HEK293T (cell line): ENCODE measurements around the gene PCBP3.

Experiments used
- CTCF ChIA-PET: fragments of 350-600 bp; formaldehyde crosslinking; extraction: SDS; loops from one replicate; lab custom pipeline; 2021; ENCODE audit warnings: antibody characterized with exemption, inconsistent platforms; lab: Yijun Ruan, JAX
- POLR2A ChIA-PET: fragments of 350-600 bp; formaldehyde crosslinking; extraction: SDS; loops from one replicate; lab custom pipeline; 2020; ENCODE audit warnings: antibody characterized with exemption, inconsistent platforms; lab: Yijun Ruan, JAX
- DNase-seq: peaks from one replicate; pipeline ENCODE4 v3.0.0; 2012; ENCODE audit warnings: mixed read lengths; ENCODE audit errors: extremely low spot score
- ARNT ChIP-seq: fragments of 450-650 bp; IDR thresholded peaks from 2 replicates; pipeline ENCODE4 v1.6.1; 2017; ENCODE audit warnings: mild to moderate bottlenecking
- BHLHE40 ChIP-seq: fragments of 450-650 bp; IDR thresholded peaks from 2 replicates; pipeline ENCODE4 v1.6.1; 2016; ENCODE audit warnings: mild to moderate bottlenecking, moderate library complexity, borderline replicate concordance
- CTBP1 ChIP-seq: fragments of 450-650 bp; IDR thresholded peaks from 2 replicates; pipeline ENCODE4 v1.6.1; 2016; ENCODE audit warnings: borderline replicate concordance
- ELF4 ChIP-seq: fragments of 450-650 bp; IDR thresholded peaks from 2 replicates; pipeline ENCODE4 v1.6.1; 2017; ENCODE audit warnings: antibody characterized with exemption
- FOXA1 ChIP-seq: fragments of 450-650 bp; IDR thresholded peaks from 2 replicates; pipeline ENCODE4 v1.6.1; 2016; ENCODE audit warnings: mild to moderate bottlenecking
- FOXK2 ChIP-seq: fragments of 450-650 bp; IDR thresholded peaks from 2 replicates; pipeline ENCODE4 v1.6.1; 2016; ENCODE audit warnings: mild to moderate bottlenecking
- FOXM1 ChIP-seq: fragments of 450-650 bp; IDR thresholded peaks from 2 replicates; pipeline ENCODE4 v1.6.1; 2017; ENCODE audit warnings: mild to moderate bottlenecking, borderline replicate concordance
- HDGF ChIP-seq: fragments of 450-650 bp; IDR thresholded peaks from 2 replicates; pipeline ENCODE4 v1.6.1; 2017; ENCODE audit warnings: antibody characterized with exemption, borderline replicate concordance
- L3MBTL2 ChIP-seq: fragments of 450-650 bp; conservative IDR thresholded peaks from 2 replicates; pipeline ENCODE4 v1.6.1; 2016; ENCODE audit warnings: mild to moderate bottlenecking
- LEF1 ChIP-seq: fragments of 450-650 bp; IDR thresholded peaks from 2 replicates; pipeline ENCODE4 v1.6.1; 2017; ENCODE audit warnings: mild to moderate bottlenecking, borderline replicate concordance
- NFRKB ChIP-seq: fragments of 450-650 bp; IDR thresholded peaks from 2 replicates; pipeline ENCODE4 v1.6.1; 2016; ENCODE audit warnings: mild to moderate bottlenecking, moderate library complexity
- SP1 ChIP-seq: fragments of 450-650 bp; IDR thresholded peaks from 2 replicates; pipeline ENCODE4 v1.6.1; 2017
- SUZ12 ChIP-seq: fragments of 450-650 bp; IDR thresholded peaks from 2 replicates; pipeline ENCODE4 v1.6.1; 2016; ENCODE audit warnings: mild to moderate bottlenecking
- TARDBP ChIP-seq: fragments of 450-650 bp; IDR thresholded peaks from 2 replicates; pipeline ENCODE4 v1.6.1; 2016
- ZNF384 ChIP-seq: fragments of 450-650 bp; IDR thresholded peaks from 2 replicates; pipeline ENCODE4 v1.6.1; 2016
- TF ChIP-seq, protein P1 (sequence below): fragments of 450-650 bp; IDR thresholded peaks from 2 replicates; pipeline ENCODE4 v1.6.1; 2016

Gene PCBP3

DNA sequence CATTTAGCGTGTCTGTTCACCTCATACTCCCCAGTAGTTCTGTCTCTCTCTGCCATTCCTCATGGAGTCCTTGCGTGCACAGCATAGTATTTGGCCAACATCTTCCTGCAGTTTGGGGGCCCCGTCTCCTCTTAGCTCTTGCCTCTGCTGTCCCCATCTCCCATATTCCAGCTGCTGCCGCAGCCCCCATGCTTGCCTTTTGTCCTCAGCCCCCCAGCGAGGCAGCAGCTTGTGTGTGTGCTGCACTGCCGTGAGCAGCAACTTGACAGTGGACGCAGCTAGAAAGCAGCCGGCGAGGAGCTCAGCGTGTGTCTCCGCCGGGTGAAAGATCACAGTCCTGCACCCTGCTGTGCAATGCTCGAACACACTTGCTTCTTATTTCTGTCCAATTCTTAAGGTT is 173.8 kb downstream of the PCBP3 start:
- DNase-seq, result no peak
- TF ChIP-seq NFRKB (no peak), L3MBTL2 (no peak), CTBP1 (no peak), ELF4 (no peak), FOXM1 (no peak)
- TF ChIP-seq, protein P1, sequence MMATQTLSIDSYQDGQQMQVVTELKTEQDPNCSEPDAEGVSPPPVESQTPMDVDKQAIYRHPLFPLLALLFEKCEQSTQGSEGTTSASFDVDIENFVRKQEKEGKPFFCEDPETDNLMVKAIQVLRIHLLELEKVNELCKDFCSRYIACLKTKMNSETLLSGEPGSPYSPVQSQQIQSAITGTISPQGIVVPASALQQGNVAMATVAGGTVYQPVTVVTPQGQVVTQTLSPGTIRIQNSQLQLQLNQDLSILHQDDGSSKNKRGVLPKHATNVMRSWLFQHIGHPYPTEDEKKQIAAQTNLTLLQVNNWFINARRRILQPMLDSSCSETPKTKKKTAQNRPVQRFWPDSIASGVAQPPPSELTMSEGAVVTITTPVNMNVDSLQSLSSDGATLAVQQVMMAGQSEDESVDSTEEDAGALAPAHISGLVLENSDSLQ, result no peak
- POLR2A ChIA-PET, result interaction anchor here (1.2 kb wide), 1 partner anchor 262 kb away, joined by 3 read pairs; no protein-coding TSS in a partner anchor
- CTCF ChIA-PET, result no interaction called here

DNA sequence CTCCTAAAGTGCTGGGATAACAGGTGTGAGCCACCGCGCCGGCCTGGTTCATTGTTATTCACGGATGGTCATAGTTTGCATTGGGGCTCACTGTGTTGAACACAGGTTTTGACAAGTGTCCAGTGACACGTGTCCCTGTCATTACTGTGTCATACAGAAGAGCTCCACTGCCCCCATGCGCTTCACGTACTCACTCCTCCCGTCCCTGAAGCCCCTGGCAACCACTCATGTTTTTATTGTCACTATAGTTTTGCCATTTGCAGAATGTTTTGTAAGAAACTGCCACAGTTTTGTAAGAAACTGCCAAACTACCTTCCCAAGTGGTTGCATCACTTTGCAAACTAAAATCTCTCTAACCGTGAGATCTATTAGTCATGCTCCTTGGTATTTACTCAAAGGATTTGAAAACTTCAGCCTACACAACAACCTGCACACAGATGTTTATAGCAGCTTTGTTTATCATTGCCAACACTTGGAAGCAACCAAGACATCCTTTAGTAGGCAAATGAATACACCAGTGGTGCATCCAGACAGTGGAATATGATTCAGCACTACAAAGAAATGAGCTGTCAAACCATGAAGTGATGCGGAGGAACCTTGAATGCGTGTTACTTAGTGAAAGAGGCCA is 174.9 kb downstream of the PCBP3 start:
- TF ChIP-seq LEF1 (no peak), SP1 (no peak), CTBP1 (no peak), FOXM1 (no peak), FOXA1 (no peak), HDGF (no peak), ZNF384 (no peak), ELF4 (no peak), NFRKB (no peak), FOXK2 (no peak), BHLHE40 (no peak), TARDBP (no peak), ARNT (no peak), L3MBTL2 (no peak), SUZ12 (no peak)
- TF ChIP-seq, protein P1, result no peak
- DNase-seq, result no peak
- ChIA-PET CTCF (no interaction called here), POLR2A (interaction anchor here (1.2 kb wide), 1 partner anchor 263 kb away, joined by 3 read pairs; no protein-coding TSS in a partner anchor)

DNA sequence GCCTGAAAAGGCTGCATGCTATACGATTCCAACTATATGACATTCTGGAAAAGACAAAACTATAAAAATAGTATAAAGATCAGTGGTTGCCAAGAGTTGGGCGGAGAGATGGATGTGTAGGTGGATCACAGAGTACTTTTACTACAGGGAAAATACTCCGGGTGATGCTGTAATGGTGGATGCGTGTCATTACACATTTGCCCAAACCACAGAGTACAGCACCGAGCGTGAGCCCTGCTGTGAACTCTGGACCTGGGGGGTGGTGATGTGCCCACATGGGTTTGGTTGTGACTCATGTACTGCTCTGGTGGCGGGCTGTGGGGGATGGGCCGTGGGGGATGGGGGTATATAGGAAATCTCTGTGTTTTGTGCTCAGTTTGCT is 175.4 kb downstream of the PCBP3 start:
- TF ChIP-seq ZNF384 (no peak), ELF4 (no peak), FOXM1 (no peak)
- no peak for DNase-seq
- POLR2A ChIA-PET, result no interaction called here
- CTCF ChIA-PET, result no interaction called here

DNA sequence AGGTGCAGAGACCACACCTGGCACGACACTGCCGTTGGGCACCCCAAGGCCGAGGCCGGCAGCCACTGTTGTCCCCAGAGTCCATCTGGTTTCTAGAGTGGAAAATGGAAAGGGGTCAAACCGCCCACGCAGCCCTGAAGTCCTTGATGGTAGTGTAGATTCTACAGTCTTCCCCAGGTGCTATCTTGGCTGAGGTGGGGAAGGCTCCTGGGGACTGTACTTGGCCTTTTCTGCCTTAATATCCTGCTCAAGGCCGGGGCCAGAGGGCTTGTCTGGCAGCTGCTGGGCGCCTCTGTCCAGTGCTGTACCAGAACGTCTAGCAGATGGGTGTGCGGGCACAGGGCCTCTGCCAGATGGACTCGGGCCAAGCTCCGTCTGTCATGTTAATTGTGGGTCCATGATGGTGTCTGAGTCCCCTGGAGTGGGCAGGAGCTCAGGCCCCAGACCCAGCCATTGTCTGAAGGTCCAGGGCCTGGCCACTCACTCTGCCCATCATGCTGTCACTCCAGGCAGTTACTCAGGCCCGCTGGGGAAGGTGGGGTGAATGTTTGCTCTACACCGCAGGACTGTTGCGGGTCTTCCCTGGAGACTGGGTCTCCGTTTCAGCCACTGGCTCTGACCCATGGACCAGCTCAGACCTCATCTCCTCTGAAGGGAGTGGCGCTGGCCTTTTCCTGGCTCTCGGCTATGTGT is 176.1 kb downstream of the PCBP3 start:
- no peak for DNase-seq
- ChIA-PET POLR2A (no interaction called here), CTCF (no interaction called here)
- TF ChIP-seq FOXM1, result no peak
- TF ChIP-seq L3MBTL2, result no peak
- TF ChIP-seq LEF1, result no peak
- no peak for TF ChIP-seq SUZ12

DNA sequence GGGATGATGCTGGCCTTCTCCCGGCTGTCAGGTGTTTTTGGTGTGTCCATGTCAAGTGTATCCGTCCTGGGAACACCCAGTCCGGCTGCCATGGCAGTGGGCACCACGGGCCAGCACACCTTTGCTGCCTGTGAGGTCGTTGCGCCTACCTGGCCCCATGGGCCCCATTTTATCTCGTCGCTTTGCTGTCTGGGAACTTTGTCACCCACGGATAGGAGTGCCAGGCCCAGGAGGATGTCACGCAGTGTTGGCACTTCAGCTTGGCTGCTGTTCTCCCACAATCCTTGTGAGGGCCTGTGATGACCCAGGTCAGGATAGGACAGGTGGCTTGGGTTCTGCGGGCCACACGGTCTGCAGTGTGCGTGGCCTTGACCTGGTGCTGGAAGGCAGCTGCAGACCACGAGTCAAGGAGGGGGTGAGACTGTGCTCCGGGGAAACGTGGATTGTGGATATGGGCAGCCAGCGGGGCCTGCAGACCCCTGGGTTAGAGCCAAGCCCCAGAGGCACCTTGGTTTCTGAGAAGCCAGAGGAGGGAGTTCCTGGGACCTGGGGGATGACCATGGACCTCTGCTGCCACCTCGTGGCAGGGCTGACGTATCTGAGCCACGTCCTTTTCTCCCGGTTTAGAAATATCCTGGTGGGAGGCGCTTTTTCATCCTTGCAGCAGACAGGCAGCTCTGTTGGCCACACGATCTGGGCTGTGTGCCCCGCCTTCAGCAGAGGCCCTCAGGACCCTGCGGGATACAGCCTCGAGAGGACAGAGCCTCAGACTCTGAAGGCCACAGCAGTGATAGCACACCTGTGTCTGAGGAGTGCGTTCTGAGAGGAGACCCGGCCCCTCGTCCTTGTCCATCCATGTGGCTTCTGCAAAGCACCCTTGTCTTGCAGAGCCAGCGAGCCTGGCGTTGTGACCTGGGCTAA is 176.9 kb downstream of the PCBP3 start:
- TF ChIP-seq, protein P1, result peak; percentile 86
- TF ChIP-seq NFRKB, result no peak

DNA sequence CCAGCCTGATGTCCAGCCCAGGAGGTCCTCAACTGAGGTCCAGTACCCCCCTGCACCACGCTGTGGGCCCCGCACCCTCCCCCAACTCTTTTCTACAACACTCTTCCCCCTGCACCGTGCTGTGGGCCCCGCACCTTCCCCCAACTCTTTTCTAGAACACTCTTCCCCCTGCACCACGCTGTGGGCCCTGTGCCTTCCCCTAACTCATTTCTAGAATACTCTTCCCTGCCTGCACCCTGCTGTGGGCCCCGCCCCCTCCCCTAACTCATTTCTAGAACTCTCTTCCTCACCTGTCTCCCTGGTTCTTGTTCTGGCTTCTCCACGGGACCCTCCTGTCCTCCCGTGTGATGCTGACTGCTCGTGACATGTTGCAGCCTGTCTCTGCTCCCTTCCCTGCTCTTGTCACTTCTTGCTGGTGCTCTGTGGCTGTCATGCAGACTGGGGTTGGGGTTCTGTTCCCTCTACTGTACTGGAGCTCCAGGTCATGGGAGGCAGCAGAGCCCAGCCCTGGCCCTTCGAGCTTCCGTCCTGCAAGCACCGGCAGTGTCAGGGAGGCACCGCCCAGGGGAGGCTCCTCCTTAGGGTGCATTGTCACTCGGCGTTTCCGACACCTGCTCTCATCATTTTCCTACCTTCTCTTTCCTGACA is 177.9 kb downstream of the PCBP3 start:
- DNase-seq, result no peak
- TF ChIP-seq SUZ12 (no peak), LEF1 (no peak), FOXA1 (no peak), FOXK2 (no peak), FOXM1 (no peak)
- POLR2A ChIA-PET, result interaction anchor here (1.0 kb wide), 1 partner anchor 266 kb away, joined by 4 read pairs; no protein-coding TSS in a partner anchor
- CTCF ChIA-PET, result interaction anchor here (0.6 to 0.9 kb wide), 3 partner anchors 10 to 559 kb away, joined by 3 read pairs; no protein-coding TSS in a partner anchor

More for the DNA sequence above, 176.9 kb downstream of the PCBP3 start:
- ChIA-PET POLR2A (no interaction called here), CTCF (interaction anchor here (0.6 kb wide), 1 partner anchor 9 kb away, joined by 3 read pairs; no protein-coding TSS in a partner anchor)
- peak; percentile 94 for DNase-seq
